ENCODE measurements around the gene RAB23.

The RAB23 gene

GRCh38 chr6:57221191-57221935, 744 bp downstream of the RAB23 start:
- peaks cover 26% of the 10 kb centered on the region for H3K4me1 ChIP-seq (ENCODE audit: insufficient read depth, low read length)
- TF ChIP-seq, protein P1, sequence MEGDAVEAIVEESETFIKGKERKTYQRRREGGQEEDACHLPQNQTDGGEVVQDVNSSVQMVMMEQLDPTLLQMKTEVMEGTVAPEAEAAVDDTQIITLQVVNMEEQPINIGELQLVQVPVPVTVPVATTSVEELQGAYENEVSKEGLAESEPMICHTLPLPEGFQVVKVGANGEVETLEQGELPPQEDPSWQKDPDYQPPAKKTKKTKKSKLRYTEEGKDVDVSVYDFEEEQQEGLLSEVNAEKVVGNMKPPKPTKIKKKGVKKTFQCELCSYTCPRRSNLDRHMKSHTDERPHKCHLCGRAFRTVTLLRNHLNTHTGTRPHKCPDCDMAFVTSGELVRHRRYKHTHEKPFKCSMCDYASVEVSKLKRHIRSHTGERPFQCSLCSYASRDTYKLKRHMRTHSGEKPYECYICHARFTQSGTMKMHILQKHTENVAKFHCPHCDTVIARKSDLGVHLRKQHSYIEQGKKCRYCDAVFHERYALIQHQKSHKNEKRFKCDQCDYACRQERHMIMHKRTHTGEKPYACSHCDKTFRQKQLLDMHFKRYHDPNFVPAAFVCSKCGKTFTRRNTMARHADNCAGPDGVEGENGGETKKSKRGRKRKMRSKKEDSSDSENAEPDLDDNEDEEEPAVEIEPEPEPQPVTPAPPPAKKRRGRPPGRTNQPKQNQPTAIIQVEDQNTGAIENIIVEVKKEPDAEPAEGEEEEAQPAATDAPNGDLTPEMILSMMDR (IDR thresholded peaks at IDR 0.05; ENCODE audit: borderline replicate concordance, extremely low read depth, low read length, poor library complexity, severe bottlenecking) = peak; percentile 49
- no peak for TF ChIP-seq EZH2 (IDR thresholded peaks at IDR 0.05; ENCODE audit: borderline replicate concordance, low read depth, low read length, severe bottlenecking)
- ATAC-seq (ENCODE audit: insufficient read depth, low read depth) (peak; percentile 70), DNase-seq (peak; percentile 66)
- no peaks in the 10 kb centered on the region for H3K27me3 ChIP-seq (ENCODE audit: insufficient read depth, low read length, poor library complexity)
- H4K20me1 ChIP-seq (ENCODE audit: insufficient read depth, low read length) = no peaks in the 10 kb centered on the region
- peak overlapping the region; percentile 90 for H2AFZ ChIP-seq (ENCODE audit: low read depth, low read length)
- H3K79me2 ChIP-seq (ENCODE audit: insufficient read depth, low read length) = peaks cover 52% of the 10 kb centered on the region
- peak overlapping the region; percentile 83 for H3K4me2 ChIP-seq (ENCODE audit: insufficient read depth, low read length)
- H3K9me3 ChIP-seq (ENCODE audit: insufficient read depth, low read length, severe bottlenecking) = no peaks in the 10 kb centered on the region
- peak overlapping the region; percentile 66 for H3K27ac ChIP-seq (ENCODE audit: low read length)
- peak overlapping the region; percentile 66 for H3K9ac ChIP-seq (ENCODE audit: low read depth, low read length)
- H3K4me3 ChIP-seq (ENCODE audit: low read depth in 1 of 2, low read length in 2 of 2) = peak overlapping the region; percentile 74 to 90
- H3K36me3 ChIP-seq (ENCODE audit: insufficient read depth, low read length) = no peaks in the 10 kb centered on the region

GRCh38 chr6:57220083-57220703, 1.9 kb downstream of the RAB23 start:
- Histone ChIP-seq H3K79me2 (ENCODE audit: insufficient read depth, low read length) (peaks cover 64% of the 10 kb centered on the region), H3K4me1 (ENCODE audit: insufficient read depth, low read length) (peaks cover 26% of the 10 kb centered on the region), H3K27me3 (ENCODE audit: insufficient read depth, low read length, poor library complexity) (no peaks in the 10 kb centered on the region), H2AFZ (ENCODE audit: low read depth, low read length) (no peak overlapping the region), H3K4me2 (ENCODE audit: insufficient read depth, low read length) (peak overlapping the region; percentile 83; the same call in 1 of the 2 replicates), H3K9me3 (ENCODE audit: insufficient read depth, low read length, severe bottlenecking) (no peaks in the 10 kb centered on the region), H3K4me3 (ENCODE audit: low read depth in 1 of 2, low read length in 2 of 2) (no peak overlapping the region), H3K9ac (ENCODE audit: low read depth, low read length) (no peak overlapping the region), H3K36me3 (ENCODE audit: insufficient read depth, low read length) (no peaks in the 10 kb centered on the region), H4K20me1 (ENCODE audit: insufficient read depth, low read length) (no peaks in the 10 kb centered on the region), H3K27ac (ENCODE audit: low read length) (no peak overlapping the region)
- DNase-seq (no peak), ATAC-seq (ENCODE audit: insufficient read depth, low read depth) (no peak)
- TF ChIP-seq, protein P1 (IDR thresholded peaks at IDR 0.05; ENCODE audit: borderline replicate concordance, extremely low read depth, low read length, poor library complexity, severe bottlenecking) = no peak
- TF ChIP-seq EZH2 (IDR thresholded peaks at IDR 0.05; ENCODE audit: borderline replicate concordance, low read depth, low read length, severe bottlenecking) = no peak

GRCh38 chr6:57217270-57217669, 4.8 kb downstream of the RAB23 start:
- Histone ChIP-seq H3K79me2 (ENCODE audit: insufficient read depth, low read length) (peaks cover 88% of the 10 kb centered on the region), H3K4me1 (ENCODE audit: insufficient read depth, low read length) (peaks cover 16% of the 10 kb centered on the region), H3K9me3 (ENCODE audit: insufficient read depth, low read length, severe bottlenecking) (no peaks in the 10 kb centered on the region), H3K27ac (ENCODE audit: low read length) (no peak overlapping the region), H3K4me2 (ENCODE audit: insufficient read depth, low read length) (no peak overlapping the region), H2AFZ (ENCODE audit: low read depth, low read length) (no peak overlapping the region), H4K20me1 (ENCODE audit: insufficient read depth, low read length) (peaks cover 11% of the 10 kb centered on the region; the same call in 1 of the 2 replicates), H3K9ac (ENCODE audit: low read depth, low read length) (no peak overlapping the region), H3K4me3 (ENCODE audit: low read depth in 1 of 2, low read length in 2 of 2) (no peak overlapping the region), H3K36me3 (ENCODE audit: insufficient read depth, low read length) (no peaks in the 10 kb centered on the region), H3K27me3 (ENCODE audit: insufficient read depth, low read length, poor library complexity) (no peaks in the 10 kb centered on the region)
- TF ChIP-seq, protein P1 (IDR thresholded peaks at IDR 0.05; ENCODE audit: borderline replicate concordance, extremely low read depth, low read length, poor library complexity, severe bottlenecking) = no peak
- TF ChIP-seq EZH2 (IDR thresholded peaks at IDR 0.05; ENCODE audit: borderline replicate concordance, low read depth, low read length, severe bottlenecking) = no peak
- ATAC-seq (ENCODE audit: insufficient read depth, low read depth) = no peak
- DNase-seq = no peak
